ENCODE results near the gene ACSF3. TPM values are rescaled to one million over a fixed set of nuclear protein-coding genes. Genes with fewer than 3 reads are reported as not detected.

ACSF3 gene
- total RNA-seq, 1 experiment from 2014 or later, result 33.5 TPM

DNA sequence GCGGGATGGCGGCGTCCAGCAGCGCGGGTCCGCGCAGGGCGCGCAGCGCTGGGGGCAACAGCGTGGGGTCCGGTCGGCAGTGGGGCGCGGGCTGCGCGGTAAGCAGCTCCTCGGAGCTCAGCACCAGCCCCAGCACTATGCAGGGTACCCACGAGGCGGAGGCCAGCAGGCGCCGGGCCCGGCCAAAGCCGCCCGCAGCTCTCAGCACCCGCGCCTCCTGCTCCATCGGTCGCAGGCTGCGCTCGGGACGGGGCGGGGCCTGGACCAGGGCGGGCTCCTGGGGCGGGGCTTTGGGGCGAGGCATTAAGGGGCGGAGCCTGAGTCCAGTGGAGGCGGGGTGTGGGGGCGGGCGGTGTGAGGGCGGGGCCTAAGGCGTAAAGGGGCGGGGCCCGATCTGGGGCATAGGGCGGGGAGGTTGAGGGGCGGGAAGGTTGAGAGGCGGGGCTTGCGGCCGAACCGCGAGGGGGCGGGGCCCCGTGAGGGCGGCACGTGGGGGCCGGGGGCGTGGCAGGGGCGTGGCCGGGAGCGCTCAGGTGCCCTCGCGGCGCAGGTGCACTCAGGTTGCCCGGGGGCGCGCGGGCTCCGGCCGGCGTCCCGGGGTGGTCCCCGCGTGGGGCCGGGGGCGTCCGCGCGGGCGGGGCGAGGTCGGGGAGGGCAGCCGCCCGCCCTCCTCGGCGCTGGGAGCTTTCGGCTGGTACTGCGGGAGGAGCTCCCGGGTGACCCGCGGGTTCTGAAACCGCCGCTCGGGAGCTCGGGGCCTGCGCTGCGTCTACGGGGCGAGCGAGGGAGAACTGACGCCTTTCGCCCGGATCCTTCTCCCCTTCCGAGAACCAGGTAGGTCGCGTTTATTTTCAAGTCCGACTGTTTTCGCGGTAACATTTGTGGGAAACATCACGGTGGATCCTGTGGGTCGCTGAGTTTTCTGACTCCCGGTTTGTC lies 108.1 kb downstream of the ACSF3 start:
- Histone ChIP-seq H4K20me1 (ENCODE audit: low read length) (0 out of 2 replicates have a peak, but pooled peaks cover 8% of the 10 kb centered on the region), H2AFZ (ENCODE audit: low read length) (peak overlapping the region; percentile 22; the same call in 1 of the 2 replicates), H3K36me3 (ENCODE audit: low read depth, low read length) (no peaks in the 10 kb centered on the region), H3K4me2 (ENCODE audit: low read length) (peak overlapping the region; percentile 77), H3K4me3 (ENCODE audit: low read length) (peak overlapping the region; percentile 74), H3K9me2 (replicated peaks; ENCODE audit: low read length) (no peaks in the 10 kb centered on the region), H3K9ac (ENCODE audit: low read length) (no peak overlapping the region), H3F3A (ENCODE audit: low read length, unreplicated experiment) (no peaks in the 10 kb centered on the region), H3K9me3 (ENCODE audit: low read length) (no peaks in the 10 kb centered on the region), H3K27me3 (ENCODE audit: low read length) (0 out of 2 replicates have a peak, but pooled peaks cover 4% of the 10 kb centered on the region), H3K27ac (ENCODE audit: low read length) (no peak overlapping the region), H3K79me2 (ENCODE audit: low read length) (peaks cover 18% of the 10 kb centered on the region), H3K4me1 (ENCODE audit: insufficient read depth, low read length) (0 out of 2 replicates have a peak, but pooled peaks cover 6% of the 10 kb centered on the region)
- ATAC-seq (peak; percentile 91), DNase-seq (peak; percentile 77)
- no peak for TF ChIP-seq EZH2phosphoT487 (IDR thresholded peaks at IDR 0.05; ENCODE audit: borderline replicate concordance, low read length)
- no peak for TF ChIP-seq EZH2 (IDR thresholded peaks at IDR 0.05; ENCODE audit: low read length, unreplicated experiment)
- TF ChIP-seq, protein P1, sequence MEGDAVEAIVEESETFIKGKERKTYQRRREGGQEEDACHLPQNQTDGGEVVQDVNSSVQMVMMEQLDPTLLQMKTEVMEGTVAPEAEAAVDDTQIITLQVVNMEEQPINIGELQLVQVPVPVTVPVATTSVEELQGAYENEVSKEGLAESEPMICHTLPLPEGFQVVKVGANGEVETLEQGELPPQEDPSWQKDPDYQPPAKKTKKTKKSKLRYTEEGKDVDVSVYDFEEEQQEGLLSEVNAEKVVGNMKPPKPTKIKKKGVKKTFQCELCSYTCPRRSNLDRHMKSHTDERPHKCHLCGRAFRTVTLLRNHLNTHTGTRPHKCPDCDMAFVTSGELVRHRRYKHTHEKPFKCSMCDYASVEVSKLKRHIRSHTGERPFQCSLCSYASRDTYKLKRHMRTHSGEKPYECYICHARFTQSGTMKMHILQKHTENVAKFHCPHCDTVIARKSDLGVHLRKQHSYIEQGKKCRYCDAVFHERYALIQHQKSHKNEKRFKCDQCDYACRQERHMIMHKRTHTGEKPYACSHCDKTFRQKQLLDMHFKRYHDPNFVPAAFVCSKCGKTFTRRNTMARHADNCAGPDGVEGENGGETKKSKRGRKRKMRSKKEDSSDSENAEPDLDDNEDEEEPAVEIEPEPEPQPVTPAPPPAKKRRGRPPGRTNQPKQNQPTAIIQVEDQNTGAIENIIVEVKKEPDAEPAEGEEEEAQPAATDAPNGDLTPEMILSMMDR (conservative IDR thresholded peaks at IDR 0.05; ENCODE audit: low read depth, low read length), result no peak
- ChIA-PET POLR2A (ENCODE audit: unreplicated experiment) (no interaction called here), CTCF (no interaction called here)
- BruUV-seq (replicated peaks), result no TSS peak
- intact Hi-C loops (cut with micrococcal nuclease), result loop anchor here (1.0 kb wide), 1 partner anchor 8 kb away; no protein-coding TSS in a partner anchor

DNA sequence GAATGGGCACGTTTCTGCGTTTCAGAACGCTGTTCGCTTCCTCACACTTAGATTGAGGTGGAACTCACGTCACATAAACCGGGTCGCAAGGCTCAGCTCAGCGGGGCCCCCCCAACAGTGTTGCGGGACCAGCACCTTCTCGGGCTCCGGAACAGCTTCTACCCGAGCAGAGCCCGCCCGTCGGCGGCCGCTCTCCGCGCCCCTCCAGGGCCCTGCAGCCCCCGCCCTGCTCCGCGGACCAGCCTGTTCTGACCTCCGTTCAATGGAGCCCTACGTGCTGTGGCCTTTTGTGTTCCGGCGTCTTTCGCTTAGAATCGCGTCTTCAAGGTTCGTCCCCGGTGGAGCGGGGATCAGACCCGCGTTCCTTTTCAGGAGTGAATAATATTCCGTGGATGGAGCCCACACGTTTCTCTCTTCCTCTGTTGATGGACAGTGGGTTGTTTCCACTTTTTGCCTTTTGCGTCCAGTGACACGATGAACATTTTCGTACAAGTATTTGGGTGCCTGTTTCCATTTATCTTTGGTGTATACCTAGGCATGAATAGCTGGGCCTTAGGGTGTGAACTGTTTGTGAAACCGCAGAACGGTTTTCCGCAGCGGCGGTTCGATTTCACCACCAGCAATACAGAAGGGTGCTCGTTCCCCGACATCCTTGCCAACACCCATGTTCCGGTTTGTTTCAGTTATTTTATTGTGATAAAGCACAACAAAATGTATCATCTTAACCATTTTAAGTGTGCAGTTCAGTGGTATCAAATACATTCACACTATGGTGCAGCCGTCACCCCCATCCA lies 109.0 kb downstream of the ACSF3 start:
- H3F3A ChIP-seq (ENCODE audit: low read length, unreplicated experiment), result no peaks in the 10 kb centered on the region
- DNase-seq (no peak), ATAC-seq (0 out of 2 replicates have a peak, but pooled peaks have one; percentile 3)
- no peaks in the 10 kb centered on the region for H3K9me2 ChIP-seq (replicated peaks; ENCODE audit: low read length)
- 0 out of 2 replicates have a peak, but pooled peaks cover 4% of the 10 kb centered on the region for H3K27me3 ChIP-seq (ENCODE audit: low read length)
- intact Hi-C loops (cut with micrococcal nuclease), result no loop called here
- ChIA-PET POLR2A (ENCODE audit: unreplicated experiment) (no interaction called here), CTCF (no interaction called here)
- peak overlapping the region; percentile 74 for H3K4me3 ChIP-seq (ENCODE audit: low read length)
- 0 out of 2 replicates have a peak overlapping the region, but pooled peaks have one; percentile 12 for H3K9ac ChIP-seq (ENCODE audit: low read length)
- H3K4me2 ChIP-seq (ENCODE audit: low read length), result peak overlapping the region; percentile 77
- H3K36me3 ChIP-seq (ENCODE audit: low read depth, low read length), result no peaks in the 10 kb centered on the region
- H3K4me1 ChIP-seq (ENCODE audit: insufficient read depth, low read length), result 0 out of 2 replicates have a peak, but pooled peaks cover 6% of the 10 kb centered on the region
- H3K27ac ChIP-seq (ENCODE audit: low read length), result no peak overlapping the region
- 0 out of 2 replicates have a peak, but pooled peaks cover 8% of the 10 kb centered on the region for H4K20me1 ChIP-seq (ENCODE audit: low read length)
- BruUV-seq (replicated peaks), result no TSS peak
- TF ChIP-seq EZH2phosphoT487 (IDR thresholded peaks at IDR 0.05; ENCODE audit: borderline replicate concordance, low read length), result no peak
- no peak for TF ChIP-seq EZH2 (IDR thresholded peaks at IDR 0.05; ENCODE audit: low read length, unreplicated experiment)
- TF ChIP-seq, protein P1 (conservative IDR thresholded peaks at IDR 0.05; ENCODE audit: low read depth, low read length), result no peak
- peak overlapping the region; percentile 22; the same call in 1 of the 2 replicates for H2AFZ ChIP-seq (ENCODE audit: low read length)
- peaks cover 21% of the 10 kb centered on the region for H3K79me2 ChIP-seq (ENCODE audit: low read length)
- no peaks in the 10 kb centered on the region for H3K9me3 ChIP-seq (ENCODE audit: low read length)

Other genes starting within 250 kb of the ACSF3 start
- gene GALNS, start 236.9 kb upstream of the ACSF3 start, total RNA-seq (2014; rRNA removed), result 18.3 and 25.5 TPM in 2 replicates
- 42.0 and 77.5 TPM in 2 replicates for gene TRAPPC2L, start 236.7 kb upstream of the ACSF3 start, total RNA-seq (2014; rRNA removed)
- not detected in 2 replicates for gene PABPN1L, start 227.2 kb upstream of the ACSF3 start, total RNA-seq (2014; rRNA removed)
- not detected in 2 replicates for gene CBFA2T3, start 116.6 kb upstream of the ACSF3 start, total RNA-seq (2014; rRNA removed)
- gene CDH15, start 77.9 kb downstream of the ACSF3 start, total RNA-seq (2014; rRNA removed), result 1.5 and 1.9 TPM in 2 replicates
- 5.6 and 8.4 TPM in 2 replicates for gene SLC22A31, start 106.7 kb downstream of the ACSF3 start, total RNA-seq (2014; rRNA removed)
- 15.3 and 17.3 TPM in 2 replicates for gene ZNF778, start 123.9 kb downstream of the ACSF3 start, total RNA-seq (2014; rRNA removed)